Mesothelial cell of epicardium (in vitro differentiated cells): ENCODE measurements around the gene SLC2A4. TPM values are rescaled to one million over a fixed set of nuclear protein-coding genes. Genes with fewer than 3 reads are reported as not detected.
A peak's percentile ranks its signal among the peaks of the same experiment; 100 is the strongest.

Source experiments
- DNase-seq, 2 experiments: peaks; one replicate each; pipeline ENCODE4 v3.0.0; 2021; ENCODE audit warnings: low spot score in 2 of 2; ENCODE audit not compliant: unreplicated experiment in 2 of 2
- H3K27ac Mint-ChIP-seq: 2 replicates; pipeline ENCODE4 v1.8.0; 2021; ENCODE audit warnings: mixed read lengths
- H3K27me3 Mint-ChIP-seq: 2 replicates; pipeline ENCODE4 v1.8.0; 2021; ENCODE audit warnings: low read depth, mixed read lengths
- H3K36me3 Mint-ChIP-seq: 2 replicates; pipeline ENCODE4 v1.8.0; 2021; ENCODE audit warnings: mixed read lengths
- H3K4me1 Mint-ChIP-seq: 2 replicates; pipeline ENCODE4 v1.8.0; 2021; ENCODE audit warnings: mixed read lengths
- H3K4me3 Mint-ChIP-seq: 2 replicates; pipeline ENCODE4 v1.8.0; 2021; ENCODE audit warnings: mild to moderate bottlenecking, moderate library complexity, mixed read lengths
- H3K9me3 Mint-ChIP-seq: 2 replicates; pipeline ENCODE4 v1.8.0; 2021; ENCODE audit warnings: mixed read lengths
- total RNA-seq: library from RNA; stranded (reverse); gene quantifications from 3 replicates; pipeline ENCODE4 v1.2.1, GENCODE V29; 2021
- TF ChIP-seq, protein P1 (sequence below): fragments of 200-600 bp; sonication (generic); IDR thresholded peaks from one replicate; pipeline ENCODE4 v1.5.0; 2021; ENCODE audit warnings: antibody characterized with exemption; ENCODE audit not compliant: unreplicated experiment

The SLC2A4 gene
- total RNA-seq, 1 donor from 2014 or later: 1.6 TPM

DNA sequence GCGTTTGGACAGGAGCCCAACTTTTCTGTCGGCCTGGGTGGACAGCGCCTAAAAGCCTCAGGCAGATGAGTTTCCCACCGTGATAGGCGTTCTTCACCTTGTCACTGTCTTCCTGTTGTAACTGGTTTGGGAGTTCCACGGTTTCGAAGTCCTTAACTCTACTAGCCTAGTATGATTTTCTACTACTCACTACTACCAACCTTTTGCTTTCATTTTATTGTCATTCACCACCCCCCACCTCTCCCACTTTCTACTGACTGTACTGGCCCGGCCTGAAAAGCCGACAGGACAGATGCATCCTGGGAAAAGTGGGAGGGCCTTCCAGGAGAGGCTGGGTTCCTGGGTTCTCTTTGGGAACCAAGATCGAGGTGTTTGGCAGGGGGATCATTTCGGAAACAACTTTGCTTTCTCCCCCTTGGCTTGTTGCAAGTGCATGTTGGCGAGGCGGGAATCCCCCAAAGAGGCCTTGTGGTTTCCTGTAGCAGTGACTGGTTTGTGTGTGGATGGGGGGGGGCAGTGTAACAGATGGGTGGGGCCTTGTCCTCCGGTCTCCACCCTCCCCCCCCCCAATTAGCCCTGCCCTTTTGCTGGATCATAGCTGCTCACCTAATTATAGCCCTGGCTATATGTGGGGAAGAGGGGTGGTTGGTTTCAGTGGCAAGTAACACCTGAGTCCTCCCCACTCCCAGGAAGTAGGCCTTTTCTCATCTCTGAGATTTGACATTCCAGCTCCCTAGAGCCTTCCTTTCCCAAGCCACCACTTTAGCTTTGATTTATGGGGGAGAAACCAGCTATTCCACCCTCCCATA is 27.3 kb downstream of the SLC2A4 start:
- TF ChIP-seq, protein P1, sequence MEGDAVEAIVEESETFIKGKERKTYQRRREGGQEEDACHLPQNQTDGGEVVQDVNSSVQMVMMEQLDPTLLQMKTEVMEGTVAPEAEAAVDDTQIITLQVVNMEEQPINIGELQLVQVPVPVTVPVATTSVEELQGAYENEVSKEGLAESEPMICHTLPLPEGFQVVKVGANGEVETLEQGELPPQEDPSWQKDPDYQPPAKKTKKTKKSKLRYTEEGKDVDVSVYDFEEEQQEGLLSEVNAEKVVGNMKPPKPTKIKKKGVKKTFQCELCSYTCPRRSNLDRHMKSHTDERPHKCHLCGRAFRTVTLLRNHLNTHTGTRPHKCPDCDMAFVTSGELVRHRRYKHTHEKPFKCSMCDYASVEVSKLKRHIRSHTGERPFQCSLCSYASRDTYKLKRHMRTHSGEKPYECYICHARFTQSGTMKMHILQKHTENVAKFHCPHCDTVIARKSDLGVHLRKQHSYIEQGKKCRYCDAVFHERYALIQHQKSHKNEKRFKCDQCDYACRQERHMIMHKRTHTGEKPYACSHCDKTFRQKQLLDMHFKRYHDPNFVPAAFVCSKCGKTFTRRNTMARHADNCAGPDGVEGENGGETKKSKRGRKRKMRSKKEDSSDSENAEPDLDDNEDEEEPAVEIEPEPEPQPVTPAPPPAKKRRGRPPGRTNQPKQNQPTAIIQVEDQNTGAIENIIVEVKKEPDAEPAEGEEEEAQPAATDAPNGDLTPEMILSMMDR: no peak
- no peaks in the 10 kb centered on the region for H3K27me3 Mint-ChIP-seq
- peaks cover 27% of the 10 kb centered on the region for H3K4me1 Mint-ChIP-seq
- peak overlapping the region; percentile 94 for H3K27ac Mint-ChIP-seq
- peak overlapping the region; percentile 75 for H3K4me3 Mint-ChIP-seq
- H3K36me3 Mint-ChIP-seq: peaks cover 27% of the 10 kb centered on the region
- H3K9me3 Mint-ChIP-seq: no peaks in the 10 kb centered on the region
- DNase-seq: peak in 1 of 2 experiments; percentile 66

DNA sequence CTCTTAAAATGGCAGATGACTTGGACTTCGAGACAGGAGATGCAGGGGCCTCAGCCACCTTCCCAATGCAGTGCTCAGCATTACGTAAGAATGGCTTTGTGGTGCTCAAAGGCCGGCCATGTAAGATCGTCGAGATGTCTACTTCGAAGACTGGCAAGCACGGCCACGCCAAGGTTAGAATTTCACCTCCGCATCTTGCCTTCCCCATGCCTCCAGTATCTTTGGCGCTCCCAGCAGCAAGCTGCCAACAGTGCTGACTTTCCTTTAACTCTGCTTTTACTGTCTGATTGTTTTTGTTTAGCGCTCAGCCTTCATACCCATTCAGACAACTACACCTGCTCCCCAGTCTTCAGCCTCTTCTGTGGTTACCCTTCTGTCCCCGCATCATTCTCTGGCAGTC is 28.1 kb downstream of the SLC2A4 start:
- no peak for DNase-seq
- H3K4me3 Mint-ChIP-seq: peak overlapping the region; percentile 75
- peaks cover 32% of the 10 kb centered on the region for H3K4me1 Mint-ChIP-seq
- no peaks in the 10 kb centered on the region for H3K27me3 Mint-ChIP-seq
- TF ChIP-seq, protein P1: no peak
- H3K27ac Mint-ChIP-seq: peak overlapping the region; percentile 94
- no peaks in the 10 kb centered on the region for H3K9me3 Mint-ChIP-seq
- peaks cover 29% of the 10 kb centered on the region for H3K36me3 Mint-ChIP-seq

DNA sequence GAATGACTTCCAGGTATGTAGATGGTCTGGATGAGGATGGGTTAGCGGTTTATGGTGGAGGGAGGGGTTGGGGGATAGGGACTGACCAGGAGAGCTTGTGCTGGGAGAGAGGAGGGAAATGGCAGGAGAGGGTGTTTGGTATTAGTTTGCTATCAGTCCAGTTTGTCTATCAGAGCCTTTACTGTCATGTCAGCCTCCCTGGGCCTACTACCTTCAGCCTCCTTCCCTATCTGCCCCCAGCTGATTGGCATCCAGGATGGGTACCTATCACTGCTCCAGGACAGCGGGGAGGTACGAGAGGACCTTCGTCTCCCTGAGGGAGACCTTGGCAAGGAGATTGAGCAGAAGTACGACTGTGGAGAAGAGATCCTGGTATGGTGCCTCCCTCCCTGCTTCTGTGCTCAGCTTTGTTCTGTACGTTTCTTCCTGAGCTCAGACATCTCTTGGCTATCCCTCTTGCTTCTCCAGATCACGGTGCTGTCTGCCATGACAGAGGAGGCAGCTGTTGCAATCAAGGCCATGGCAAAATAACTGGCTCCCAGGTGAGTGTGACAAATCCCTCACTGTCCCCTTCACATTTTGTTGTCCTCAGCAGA is 29.7 kb downstream of the SLC2A4 start:
- TF ChIP-seq, protein P1: no peak
- H3K27ac Mint-ChIP-seq: no peak overlapping the region
- no peak for DNase-seq
- H3K4me3 Mint-ChIP-seq: no peak overlapping the region
- H3K9me3 Mint-ChIP-seq: no peaks in the 10 kb centered on the region
- peaks cover 29% of the 10 kb centered on the region for H3K36me3 Mint-ChIP-seq
- H3K27me3 Mint-ChIP-seq: no peaks in the 10 kb centered on the region
- peaks cover 34% of the 10 kb centered on the region for H3K4me1 Mint-ChIP-seq

DNA sequence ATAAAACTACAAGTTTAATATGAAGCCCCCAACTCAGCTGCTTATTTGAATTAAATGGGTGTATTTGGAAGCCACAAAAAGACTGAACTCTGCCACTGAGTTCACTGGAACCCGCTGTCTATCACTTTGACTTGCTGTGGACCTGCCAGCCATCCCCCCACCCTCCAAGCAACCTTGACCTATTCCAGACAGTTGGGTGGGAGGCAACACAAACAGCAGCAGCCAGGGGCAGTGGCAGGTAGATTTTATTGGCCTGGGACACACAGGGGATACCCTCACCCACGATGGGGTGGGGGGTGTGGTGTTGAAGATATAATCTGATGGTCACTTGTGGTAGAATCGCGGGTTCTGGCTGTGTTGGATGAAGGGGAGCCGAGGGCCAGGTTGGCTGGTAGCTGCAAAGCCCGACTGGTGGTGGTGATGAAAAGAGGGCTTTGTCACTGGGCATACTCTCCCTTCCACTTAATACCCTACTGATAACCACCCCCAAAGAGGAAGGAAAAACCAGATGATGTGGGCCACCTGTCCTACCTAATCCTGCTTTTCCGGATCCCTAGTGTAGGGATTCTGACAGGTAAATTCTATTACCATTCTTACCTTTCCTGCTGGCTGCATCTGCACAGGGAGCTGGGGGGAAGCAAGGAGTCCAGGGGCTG is 31.0 kb downstream of the SLC2A4 start:
- peak overlapping the region; percentile 16 for H3K27ac Mint-ChIP-seq
- TF ChIP-seq, protein P1: no peak
- H3K4me3 Mint-ChIP-seq: no peak overlapping the region
- H3K27me3 Mint-ChIP-seq: no peaks in the 10 kb centered on the region
- H3K9me3 Mint-ChIP-seq: no peaks in the 10 kb centered on the region
- H3K4me1 Mint-ChIP-seq: peaks cover 32% of the 10 kb centered on the region
- DNase-seq: no peak
- peaks cover 31% of the 10 kb centered on the region for H3K36me3 Mint-ChIP-seq

DNA sequence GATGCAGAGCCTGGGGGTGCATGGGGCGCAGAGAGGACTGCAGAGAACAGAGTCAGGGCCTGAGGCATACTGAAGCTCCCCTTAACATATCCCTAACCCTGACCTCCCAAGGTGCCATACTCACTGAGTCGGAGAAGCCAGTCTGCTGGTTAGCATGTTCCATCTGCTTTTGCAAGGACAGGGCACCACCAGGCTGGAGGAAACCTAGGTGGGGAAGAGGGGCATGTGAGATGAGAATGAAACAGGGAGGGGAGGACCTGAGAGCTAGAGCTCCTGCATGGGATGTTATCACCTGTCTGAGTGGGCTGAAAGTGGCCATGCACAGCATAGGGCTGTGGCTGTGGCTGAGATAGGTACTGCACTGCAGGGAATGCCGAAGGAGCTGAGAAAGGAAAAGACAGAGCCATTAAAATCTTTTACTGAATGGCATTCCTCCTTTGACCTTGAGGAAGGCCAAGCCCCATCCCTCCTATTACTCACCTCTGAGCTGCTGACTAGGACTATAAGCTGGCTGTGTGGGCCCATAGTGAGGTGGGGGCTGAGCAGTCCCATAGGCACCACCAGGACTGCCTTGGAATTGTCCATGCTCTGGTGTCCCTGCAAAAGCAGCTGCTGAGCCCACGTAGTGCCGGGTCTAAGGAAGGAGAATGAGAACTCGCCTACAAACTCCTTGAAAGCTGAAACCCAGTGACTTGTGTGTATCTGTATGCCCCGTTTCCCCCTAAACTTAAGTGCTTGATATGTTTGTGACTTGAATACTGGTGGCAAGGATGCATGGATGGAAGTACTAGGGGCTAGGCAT is 31.8 kb downstream of the SLC2A4 start:
- peaks cover 32% of the 10 kb centered on the region for H3K4me1 Mint-ChIP-seq
- H3K9me3 Mint-ChIP-seq: no peaks in the 10 kb centered on the region
- H3K27ac Mint-ChIP-seq: peak overlapping the region; percentile 16
- no peaks in the 10 kb centered on the region for H3K27me3 Mint-ChIP-seq
- peaks cover 35% of the 10 kb centered on the region for H3K36me3 Mint-ChIP-seq
- peak overlapping the region; percentile 30 for H3K4me3 Mint-ChIP-seq
- DNase-seq: no peak
- TF ChIP-seq, protein P1: no peak
